Panc1 (cell line): ENCODE measurements around the gene DKK2. TPM values are rescaled to one million over a fixed set of nuclear protein-coding genes. Genes with fewer than 3 reads are reported as not detected.

Experiments used
- ATAC-seq: fragments of 200-7000 bp; cut with Tn5 transposase; 2 replicates; pipeline ENCODE4 v1.9.1; 2020; ENCODE audit warnings: mild to moderate bottlenecking, moderate library complexity
- BruUV-seq: library from RNA; stranded (reverse); fragments of 400-500 nt; replicated peaks from 2 replicates; lab custom pipeline; 2021; lab: Mats Ljungman, UMichigan
- CTCF ChIA-PET: fragments of 300-600 bp; sonication (Branson Sonifier 250); formaldehyde crosslinking; loops from one replicate; lab custom pipeline; 2022; ENCODE audit warnings: antibody characterized with exemption; lab: Charles Lee
- POLR2A ChIA-PET: fragments of 300-600 bp; sonication (Branson Sonifier 250); formaldehyde crosslinking; loops from one replicate; lab custom pipeline; 2022; ENCODE audit warnings: antibody characterized with exemption; lab: Charles Lee
- DNase-seq: peaks from one replicate; pipeline ENCODE4 v3.0.0-alpha.2; 2010; ENCODE audit warnings: low read depth, low spot score
- H3K27ac ChIP-seq: 2 replicates; pipeline ENCODE4 v1.5.1; 2011; ENCODE audit warnings: mild to moderate bottlenecking, low read length, inconsistent platforms
- H3K27me3 ChIP-seq: fragments of 200-500 bp; sonication (Bioruptor generic); 2 replicates; pipeline ENCODE4 v1.6.0; 2014; ENCODE audit warnings: low read length, inconsistent platforms; ENCODE audit not compliant: control insufficient read depth, insufficient read depth
- H3K36me3 ChIP-seq: fragments of 200-500 bp; sonication (Bioruptor generic); 2 replicates; pipeline ENCODE4 v1.5.1; 2014; ENCODE audit warnings: inconsistent platforms, mild to moderate bottlenecking, low read length, moderate library complexity; ENCODE audit not compliant: control insufficient read depth, insufficient read depth
- H3K4me1 ChIP-seq: 2 replicates; pipeline ENCODE4 v1.5.1; 2011; ENCODE audit warnings: inconsistent platforms, mild to moderate bottlenecking, low read length, moderate library complexity; ENCODE audit not compliant: control insufficient read depth, insufficient read depth
- H3K4me3 ChIP-seq, 2 experiments: 2 replicates each; pipeline ENCODE4 v1.5.1; 2011 to 2012; ENCODE audit warnings: low read depth in 2 of 2, low read length in 2 of 2, mild to moderate bottlenecking in 2 of 2, inconsistent platforms in 1 of 2, moderate library complexity in 1 of 2
- H3K9me3 ChIP-seq: fragments of 200-500 bp; sonication (Bioruptor generic); 2 replicates; pipeline ENCODE4 v1.5.1; 2014; ENCODE audit warnings: low read depth, mild to moderate bottlenecking, inconsistent platforms, low read length, moderate library complexity; ENCODE audit not compliant: control insufficient read depth, insufficient read depth
- POLR2AphosphoS5 ChIP-seq: IDR thresholded peaks from 2 replicates; pipeline ENCODE4 v1.6.1; 2012; ENCODE audit warnings: mild to moderate bottlenecking, low read depth, low read length, moderate library complexity
- SIN3A ChIP-seq: IDR thresholded peaks from 2 replicates; pipeline ENCODE4 v1.6.1; 2012; ENCODE audit warnings: low read depth, mild to moderate bottlenecking, low read length, moderate library complexity, borderline replicate concordance; ENCODE audit not compliant: insufficient read depth
- TCF7L2 ChIP-seq: IDR thresholded peaks from 2 replicates; pipeline ENCODE4 v1.6.1; 2011; ENCODE audit warnings: mild to moderate bottlenecking, low read depth, low read length, inconsistent platforms
- in situ Hi-C: cut with HindIII; loops from 2 replicates; pipeline ENCODE4 v1.10.0; 2016; ENCODE audit warnings: low sequenced_read_pairs, low pct_unique_long_range_greater_than_20kb
- intact Hi-C: fragments of 100-400 bp; cut with micrococcal nuclease; formaldehyde crosslinking; loops from one replicate; pipeline ENCODE4 v1.10.0; 2022; ENCODE audit not compliant: unreplicated experiment
- total RNA-seq: library from RNA; stranded (reverse); gene quantifications from one replicate; pipeline ENCODE4 v1.2.1, GENCODE V29; 2021; ENCODE audit not compliant: unreplicated experiment
- TF ChIP-seq, protein P1 (sequence below), 2 experiments: IDR thresholded peaks; 2 replicates each; pipeline ENCODE4 v1.6.1; 2011 to 2012; ENCODE audit warnings: low read depth in 2 of 2, control low read depth in 1 of 2, low read length in 1 of 2, mild to moderate bottlenecking in 1 of 2, moderate library complexity in 1 of 2; ENCODE audit not compliant: insufficient read depth in 1 of 2
- TF ChIP-seq, protein P2 (sequence below): fragments of 450-650 bp; IDR thresholded peaks from 2 replicates; pipeline ENCODE4 v1.5.1; 2017; ENCODE audit warnings: mild to moderate bottlenecking

The DKK2 gene
- total RNA-seq, 1 experiment from 2014 or later, result not detected

DNA sequence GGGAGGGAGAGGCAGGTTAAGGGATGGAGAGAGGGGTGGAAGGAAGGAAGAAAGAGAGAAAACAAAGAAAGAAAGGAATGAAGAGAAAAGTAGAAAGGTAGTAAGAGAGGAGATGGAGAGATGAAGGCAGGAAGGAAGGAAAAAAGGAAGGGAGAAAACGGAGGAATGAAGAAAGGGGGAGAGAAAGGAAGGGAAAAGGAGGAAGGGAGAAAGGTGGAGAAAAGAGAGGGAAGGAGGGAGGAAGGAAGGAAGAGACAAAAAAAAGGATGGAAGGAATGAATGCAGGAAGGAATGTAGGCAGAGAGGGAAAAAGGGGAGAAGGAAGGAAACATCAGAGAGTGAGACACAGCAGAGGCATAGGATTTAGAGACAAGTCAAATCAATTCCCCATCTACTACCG is 68.2 kb downstream of the DKK2 start:
- ChIA-PET POLR2A (no interaction called here), CTCF (no interaction called here)
- DNase-seq, result no peak
- Histone ChIP-seq H3K9me3 (no peaks in the 10 kb centered on the region), H3K27ac (no peak overlapping the region), H3K4me3 (no peak overlapping the region), H3K36me3 (no peaks in the 10 kb centered on the region), H3K27me3 (no peaks in the 10 kb centered on the region), H3K4me1 (no peaks in the 10 kb centered on the region)
- BruUV-seq, result no TSS peak
- intact Hi-C loops (no loop called here), in situ Hi-C loops (no loop called here)
- TF ChIP-seq TCF7L2 (no peak), POLR2AphosphoS5 (no peak), SIN3A (no peak)
- TF ChIP-seq, protein P1, sequence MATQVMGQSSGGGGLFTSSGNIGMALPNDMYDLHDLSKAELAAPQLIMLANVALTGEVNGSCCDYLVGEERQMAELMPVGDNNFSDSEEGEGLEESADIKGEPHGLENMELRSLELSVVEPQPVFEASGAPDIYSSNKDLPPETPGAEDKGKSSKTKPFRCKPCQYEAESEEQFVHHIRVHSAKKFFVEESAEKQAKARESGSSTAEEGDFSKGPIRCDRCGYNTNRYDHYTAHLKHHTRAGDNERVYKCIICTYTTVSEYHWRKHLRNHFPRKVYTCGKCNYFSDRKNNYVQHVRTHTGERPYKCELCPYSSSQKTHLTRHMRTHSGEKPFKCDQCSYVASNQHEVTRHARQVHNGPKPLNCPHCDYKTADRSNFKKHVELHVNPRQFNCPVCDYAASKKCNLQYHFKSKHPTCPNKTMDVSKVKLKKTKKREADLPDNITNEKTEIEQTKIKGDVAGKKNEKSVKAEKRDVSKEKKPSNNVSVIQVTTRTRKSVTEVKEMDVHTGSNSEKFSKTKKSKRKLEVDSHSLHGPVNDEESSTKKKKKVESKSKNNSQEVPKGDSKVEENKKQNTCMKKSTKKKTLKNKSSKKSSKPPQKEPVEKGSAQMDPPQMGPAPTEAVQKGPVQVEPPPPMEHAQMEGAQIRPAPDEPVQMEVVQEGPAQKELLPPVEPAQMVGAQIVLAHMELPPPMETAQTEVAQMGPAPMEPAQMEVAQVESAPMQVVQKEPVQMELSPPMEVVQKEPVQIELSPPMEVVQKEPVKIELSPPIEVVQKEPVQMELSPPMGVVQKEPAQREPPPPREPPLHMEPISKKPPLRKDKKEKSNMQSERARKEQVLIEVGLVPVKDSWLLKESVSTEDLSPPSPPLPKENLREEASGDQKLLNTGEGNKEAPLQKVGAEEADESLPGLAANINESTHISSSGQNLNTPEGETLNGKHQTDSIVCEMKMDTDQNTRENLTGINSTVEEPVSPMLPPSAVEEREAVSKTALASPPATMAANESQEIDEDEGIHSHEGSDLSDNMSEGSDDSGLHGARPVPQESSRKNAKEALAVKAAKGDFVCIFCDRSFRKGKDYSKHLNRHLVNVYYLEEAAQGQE (IDR thresholded peaks at IDR 0.05; ENCODE audit: insufficient read depth in 1 of 2, low read depth in 2 of 2, low read length in 1 of 2), result no peak
- TF ChIP-seq, protein P2, sequence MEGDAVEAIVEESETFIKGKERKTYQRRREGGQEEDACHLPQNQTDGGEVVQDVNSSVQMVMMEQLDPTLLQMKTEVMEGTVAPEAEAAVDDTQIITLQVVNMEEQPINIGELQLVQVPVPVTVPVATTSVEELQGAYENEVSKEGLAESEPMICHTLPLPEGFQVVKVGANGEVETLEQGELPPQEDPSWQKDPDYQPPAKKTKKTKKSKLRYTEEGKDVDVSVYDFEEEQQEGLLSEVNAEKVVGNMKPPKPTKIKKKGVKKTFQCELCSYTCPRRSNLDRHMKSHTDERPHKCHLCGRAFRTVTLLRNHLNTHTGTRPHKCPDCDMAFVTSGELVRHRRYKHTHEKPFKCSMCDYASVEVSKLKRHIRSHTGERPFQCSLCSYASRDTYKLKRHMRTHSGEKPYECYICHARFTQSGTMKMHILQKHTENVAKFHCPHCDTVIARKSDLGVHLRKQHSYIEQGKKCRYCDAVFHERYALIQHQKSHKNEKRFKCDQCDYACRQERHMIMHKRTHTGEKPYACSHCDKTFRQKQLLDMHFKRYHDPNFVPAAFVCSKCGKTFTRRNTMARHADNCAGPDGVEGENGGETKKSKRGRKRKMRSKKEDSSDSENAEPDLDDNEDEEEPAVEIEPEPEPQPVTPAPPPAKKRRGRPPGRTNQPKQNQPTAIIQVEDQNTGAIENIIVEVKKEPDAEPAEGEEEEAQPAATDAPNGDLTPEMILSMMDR, result no peak
- no peak for ATAC-seq

DNA sequence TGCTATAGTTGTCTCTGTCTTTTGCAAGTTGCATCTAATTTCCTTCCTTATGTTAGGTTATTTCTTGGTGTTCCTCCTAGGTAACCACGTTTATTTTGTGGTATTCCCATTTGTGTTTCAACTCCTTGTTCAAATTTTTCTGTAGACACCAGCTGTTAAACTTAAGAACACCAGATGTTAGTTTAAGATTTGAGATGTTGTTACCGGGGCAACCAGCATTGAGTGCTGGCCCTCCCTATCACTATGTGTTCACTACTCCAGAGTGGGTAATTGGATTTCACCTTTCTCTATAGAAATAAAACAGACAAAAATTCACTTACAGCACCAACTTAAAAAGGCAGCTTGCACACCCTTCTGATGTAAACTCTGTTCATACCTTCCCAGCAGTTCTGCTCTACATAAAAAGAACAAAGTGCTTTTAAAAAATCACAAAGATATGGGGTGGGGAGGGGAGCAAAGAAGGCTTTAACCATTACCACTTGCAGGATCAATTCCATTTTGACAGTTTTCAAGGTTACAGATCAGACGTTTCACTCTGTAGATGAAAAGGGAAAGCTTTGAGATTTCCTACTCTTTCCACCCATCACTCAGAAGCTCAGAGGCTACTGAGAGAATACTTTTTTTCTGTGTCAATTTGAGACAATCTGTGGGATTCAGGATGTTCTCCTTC is 82.9 kb downstream of the DKK2 start:
- BruUV-seq, result no TSS peak
- CTCF ChIA-PET, result no interaction called here
- no peak for ATAC-seq

More for the DNA sequence above, 82.9 kb downstream of the DKK2 start:
- H3K4me1 ChIP-seq, result no peaks in the 10 kb centered on the region
- H3K27me3 ChIP-seq, result no peaks in the 10 kb centered on the region
- no peaks in the 10 kb centered on the region for H3K36me3 ChIP-seq
- in situ Hi-C loops (no loop called here), intact Hi-C loops (no loop called here)
- no peak overlapping the region for H3K4me3 ChIP-seq
- H3K9me3 ChIP-seq, result no peaks in the 10 kb centered on the region
- no peak overlapping the region for H3K27ac ChIP-seq
- POLR2A ChIA-PET, result no interaction called here
- no peak for DNase-seq
- TF ChIP-seq, protein P1 (IDR thresholded peaks at IDR 0.05; ENCODE audit: insufficient read depth in 1 of 2, low read depth in 2 of 2, low read length in 1 of 2), result no peak
- TF ChIP-seq TCF7L2 (no peak), POLR2AphosphoS5 (no peak), SIN3A (no peak)
- TF ChIP-seq, protein P2, result no peak
